Measurements from ENCODE around the gene TEDC1.

TEDC1 gene

GRCh38 chr14:105529569-105530284 lies 38.7 kb downstream of the TEDC1 start:
- no peak for TF ChIP-seq CTCF (IDR thresholded peaks at IDR 0.05; ENCODE audit: insufficient read depth, low read length, missing control alignments)
- ChIA-PET POLR2A (no interaction called here), CTCF (interaction anchor here (1.3 to 2.4 kb wide), 6 partner anchors 13 to 159 kb away, joined by 6 to 16 read pairs (median 9); no protein-coding TSS in a partner anchor)
- H3K4me3 ChIP-seq (ENCODE audit: low read depth, low read length), result no peak overlapping the region
- no peak for DNase-seq (ENCODE audit: low read depth, low spot score)

- no peak for TF ChIP-seq CTCF (IDR thresholded peaks at IDR 0.05; ENCODE audit: insufficient read depth, low read length, missing control alignments)
- ChIA-PET CTCF (interaction anchor here (2.4 kb wide), 1 partner anchor 159 kb away, joined by 9 read pairs; no protein-coding TSS in a partner anchor), POLR2A (no interaction called here)
- H3K4me3 ChIP-seq (ENCODE audit: low read depth, low read length), result no peak overlapping the region
- DNase-seq (ENCODE audit: low read depth, low spot score), result no peak
These were observed 39.4 kb downstream of the TEDC1 start for GRCh38 chr14:105530285-105531087.

DNA sequence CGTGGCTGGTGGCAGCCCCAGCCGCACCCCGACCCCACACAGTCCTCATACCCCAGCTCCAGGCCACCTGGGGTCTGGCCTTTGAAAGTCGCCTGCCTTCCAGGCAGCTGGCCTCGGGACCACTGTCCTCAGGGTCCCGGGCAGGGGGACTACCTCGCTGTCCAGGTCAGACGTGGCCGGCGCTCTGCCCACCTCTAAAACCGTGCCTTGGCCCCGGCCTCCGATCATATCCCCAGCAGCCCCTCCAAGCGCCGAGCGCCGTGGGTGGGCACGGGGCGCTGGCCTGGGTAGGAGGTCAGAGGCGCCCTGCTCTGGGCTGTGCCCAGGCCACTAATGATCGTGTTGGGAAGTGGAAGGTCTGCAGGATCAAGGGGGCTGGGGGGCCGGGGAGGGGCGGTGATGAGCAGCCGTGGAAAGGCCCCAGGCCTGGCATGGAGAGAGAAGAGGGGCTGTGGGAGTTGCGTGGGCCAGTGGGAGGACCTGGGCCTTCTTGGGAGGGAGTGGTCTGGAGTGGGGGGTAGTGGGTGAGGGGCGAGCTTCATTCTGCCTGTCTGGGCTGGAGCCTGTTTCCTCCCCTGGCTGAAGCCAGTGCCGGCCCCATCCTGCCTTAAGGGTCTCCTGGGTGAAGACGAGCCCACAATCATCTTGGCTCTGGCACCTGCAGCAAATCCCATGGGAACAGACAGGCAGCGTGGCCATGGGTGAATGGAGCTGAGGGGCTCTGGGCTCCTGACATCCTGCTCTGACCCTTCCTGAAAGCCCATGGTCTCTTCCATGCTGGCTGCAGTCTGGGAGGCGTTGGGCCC lies 40.2 kb downstream of the TEDC1 start:
- POLR2A ChIA-PET, result no interaction called here
- CTCF ChIA-PET, result interaction anchor here (1.7 to 2.8 kb wide), 4 partner anchors 10 to 160 kb away, joined by 5 to 10 read pairs (median 7); no protein-coding TSS in a partner anchor
- DNase-seq (ENCODE audit: low read depth, low spot score), result no peak
- no peak for TF ChIP-seq CTCF (IDR thresholded peaks at IDR 0.05; ENCODE audit: insufficient read depth, low read length, missing control alignments)
- H3K4me3 ChIP-seq (ENCODE audit: low read depth, low read length), result no peak overlapping the region

DNA sequence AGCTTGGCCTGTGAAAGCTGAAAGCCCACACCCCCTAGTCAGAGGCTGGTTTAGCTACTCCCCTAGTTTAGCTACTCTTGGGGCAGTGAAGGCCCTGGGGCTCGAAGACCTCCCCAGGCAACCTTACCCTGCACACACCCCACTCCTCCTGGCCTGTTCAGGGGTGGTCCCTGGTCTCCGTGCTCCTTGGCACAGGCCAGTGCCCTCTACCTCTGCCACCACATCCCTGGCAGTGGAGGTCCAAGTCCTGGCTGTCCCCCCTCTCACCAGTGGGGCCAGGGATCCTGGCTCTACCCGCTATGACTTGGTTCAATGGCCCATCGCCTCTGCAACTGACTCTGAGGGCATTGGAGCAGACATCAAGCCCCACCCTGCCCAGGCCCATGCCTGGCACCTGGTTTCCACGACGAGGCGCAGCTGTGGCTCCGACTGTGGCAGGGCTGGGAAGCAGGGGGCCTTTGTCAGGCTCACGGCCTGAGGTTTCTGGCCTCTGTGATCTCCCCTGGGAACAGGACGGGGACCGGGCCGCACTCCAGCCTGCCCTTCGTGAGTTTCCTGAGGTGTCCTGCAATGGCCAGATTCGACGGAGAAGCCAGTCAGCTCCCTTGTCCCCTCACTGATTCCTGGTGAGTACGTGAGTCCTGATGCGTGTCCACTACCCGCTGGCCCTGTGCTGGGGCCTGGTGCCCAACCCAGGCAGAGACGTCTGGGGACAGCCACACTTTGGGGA lies 41.0 kb downstream of the TEDC1 start:
- CTCF ChIA-PET, result interaction anchor here (0.7 to 2.8 kb wide), 6 partner anchors 9 to 161 kb away, joined by 3 to 10 read pairs (median 5); no protein-coding TSS in a partner anchor
- no peak overlapping the region for H3K4me3 ChIP-seq (ENCODE audit: low read depth, low read length)
- DNase-seq (ENCODE audit: low read depth, low spot score), result no peak
- POLR2A ChIA-PET, result no interaction called here
- TF ChIP-seq CTCF (IDR thresholded peaks at IDR 0.05; ENCODE audit: insufficient read depth, low read length, missing control alignments), result no peak

- CTCF ChIA-PET, result interaction anchor here (0.7 to 2.8 kb wide), 8 partner anchors 8 to 162 kb away, joined by 3 to 10 read pairs (median 4); no protein-coding TSS in a partner anchor
- POLR2A ChIA-PET, result no interaction called here
- TF ChIP-seq CTCF (IDR thresholded peaks at IDR 0.05; ENCODE audit: insufficient read depth, low read length, missing control alignments), result peak; percentile 66
- no peak overlapping the region for H3K4me3 ChIP-seq (ENCODE audit: low read depth, low read length)
- DNase-seq (ENCODE audit: low read depth, low spot score), result no peak
These were observed 41.7 kb downstream of the TEDC1 start for GRCh38 chr14:105532735-105533141.
